HEK293T (cell line): ENCODE results near the gene B2M.
"Not testable (repeated sequence)": the region's sequence is repeated elsewhere in the genome, so short reads cannot be mapped to it uniquely, and the experiment has no call there.

Source experiments
- CTCF ChIA-PET: fragments of 350-600 bp; formaldehyde crosslinking; extraction: SDS; loops from one replicate; lab custom pipeline; 2021; ENCODE audit warnings: antibody characterized with exemption, inconsistent platforms; lab: Yijun Ruan, JAX
- POLR2A ChIA-PET: fragments of 350-600 bp; formaldehyde crosslinking; extraction: SDS; loops from one replicate; lab custom pipeline; 2020; ENCODE audit warnings: antibody characterized with exemption, inconsistent platforms; lab: Yijun Ruan, JAX
- DNase-seq: peaks from one replicate; pipeline ENCODE4 v3.0.0; 2012; ENCODE audit warnings: mixed read lengths; ENCODE audit errors: extremely low spot score
- ARNT ChIP-seq: fragments of 450-650 bp; IDR thresholded peaks from 2 replicates; pipeline ENCODE4 v1.6.1; 2017; ENCODE audit warnings: mild to moderate bottlenecking
- BHLHE40 ChIP-seq: fragments of 450-650 bp; IDR thresholded peaks from 2 replicates; pipeline ENCODE4 v1.6.1; 2016; ENCODE audit warnings: mild to moderate bottlenecking, moderate library complexity, borderline replicate concordance
- CTBP1 ChIP-seq: fragments of 450-650 bp; IDR thresholded peaks from 2 replicates; pipeline ENCODE4 v1.6.1; 2016; ENCODE audit warnings: borderline replicate concordance
- ELF4 ChIP-seq: fragments of 450-650 bp; IDR thresholded peaks from 2 replicates; pipeline ENCODE4 v1.6.1; 2017; ENCODE audit warnings: antibody characterized with exemption
- FOXA1 ChIP-seq: fragments of 450-650 bp; IDR thresholded peaks from 2 replicates; pipeline ENCODE4 v1.6.1; 2016; ENCODE audit warnings: mild to moderate bottlenecking
- FOXK2 ChIP-seq: fragments of 450-650 bp; IDR thresholded peaks from 2 replicates; pipeline ENCODE4 v1.6.1; 2016; ENCODE audit warnings: mild to moderate bottlenecking
- FOXM1 ChIP-seq: fragments of 450-650 bp; IDR thresholded peaks from 2 replicates; pipeline ENCODE4 v1.6.1; 2017; ENCODE audit warnings: mild to moderate bottlenecking, borderline replicate concordance
- HDGF ChIP-seq: fragments of 450-650 bp; IDR thresholded peaks from 2 replicates; pipeline ENCODE4 v1.6.1; 2017; ENCODE audit warnings: antibody characterized with exemption, borderline replicate concordance
- L3MBTL2 ChIP-seq: fragments of 450-650 bp; conservative IDR thresholded peaks from 2 replicates; pipeline ENCODE4 v1.6.1; 2016; ENCODE audit warnings: mild to moderate bottlenecking
- LEF1 ChIP-seq: fragments of 450-650 bp; IDR thresholded peaks from 2 replicates; pipeline ENCODE4 v1.6.1; 2017; ENCODE audit warnings: mild to moderate bottlenecking, borderline replicate concordance
- NFRKB ChIP-seq: fragments of 450-650 bp; IDR thresholded peaks from 2 replicates; pipeline ENCODE4 v1.6.1; 2016; ENCODE audit warnings: mild to moderate bottlenecking, moderate library complexity
- SP1 ChIP-seq: fragments of 450-650 bp; IDR thresholded peaks from 2 replicates; pipeline ENCODE4 v1.6.1; 2017
- SUZ12 ChIP-seq: fragments of 450-650 bp; IDR thresholded peaks from 2 replicates; pipeline ENCODE4 v1.6.1; 2016; ENCODE audit warnings: mild to moderate bottlenecking
- TARDBP ChIP-seq: fragments of 450-650 bp; IDR thresholded peaks from 2 replicates; pipeline ENCODE4 v1.6.1; 2016
- ZNF384 ChIP-seq: fragments of 450-650 bp; IDR thresholded peaks from 2 replicates; pipeline ENCODE4 v1.6.1; 2016
- TF ChIP-seq, protein P1 (sequence below): fragments of 450-650 bp; IDR thresholded peaks from 2 replicates; pipeline ENCODE4 v1.6.1; 2016

Gene B2M

DNA sequence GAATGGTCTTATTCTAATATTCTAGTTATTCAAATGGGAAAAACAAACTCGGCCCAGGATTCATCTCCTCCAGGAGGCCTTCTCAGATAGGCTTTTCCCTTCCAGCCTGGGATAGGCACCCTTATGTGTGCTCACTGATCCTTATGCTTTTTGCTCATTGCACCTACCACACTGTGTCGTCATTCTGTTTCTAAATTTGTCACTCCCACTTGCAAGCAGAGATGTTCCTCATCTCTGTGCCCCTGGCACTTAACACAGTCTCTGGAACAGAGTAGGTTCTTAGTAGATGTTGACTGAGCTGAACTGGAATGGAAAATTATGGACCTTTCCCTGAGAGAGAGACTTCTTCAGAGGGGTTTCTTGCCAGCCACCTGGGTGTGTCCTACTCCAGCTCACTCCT, 29.1 kb upstream of the B2M start:
- TF ChIP-seq HDGF, result no peak
- no peak for TF ChIP-seq FOXK2
- no peak for TF ChIP-seq L3MBTL2
- TF ChIP-seq FOXM1, result no peak
- TF ChIP-seq ARNT, result no peak
- TF ChIP-seq, protein P1, sequence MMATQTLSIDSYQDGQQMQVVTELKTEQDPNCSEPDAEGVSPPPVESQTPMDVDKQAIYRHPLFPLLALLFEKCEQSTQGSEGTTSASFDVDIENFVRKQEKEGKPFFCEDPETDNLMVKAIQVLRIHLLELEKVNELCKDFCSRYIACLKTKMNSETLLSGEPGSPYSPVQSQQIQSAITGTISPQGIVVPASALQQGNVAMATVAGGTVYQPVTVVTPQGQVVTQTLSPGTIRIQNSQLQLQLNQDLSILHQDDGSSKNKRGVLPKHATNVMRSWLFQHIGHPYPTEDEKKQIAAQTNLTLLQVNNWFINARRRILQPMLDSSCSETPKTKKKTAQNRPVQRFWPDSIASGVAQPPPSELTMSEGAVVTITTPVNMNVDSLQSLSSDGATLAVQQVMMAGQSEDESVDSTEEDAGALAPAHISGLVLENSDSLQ, result no peak
- TF ChIP-seq ZNF384, result no peak
- no peak for TF ChIP-seq NFRKB
- TF ChIP-seq TARDBP, result no peak
- no peak for TF ChIP-seq ELF4
- no peak for TF ChIP-seq LEF1
- TF ChIP-seq FOXA1, result no peak
- no peak for TF ChIP-seq SP1
- no peak for TF ChIP-seq BHLHE40
- no peak for TF ChIP-seq CTBP1
- TF ChIP-seq SUZ12, result no peak
- no peak for DNase-seq
- ChIA-PET CTCF (interaction anchor here (0.8 to 1.0 kb wide), 3 partner anchors 11 to 31 kb away, joined by 3 read pairs; partner anchors contain the start of gene SPG11), POLR2A (interaction anchor here (1.4 to 2.0 kb wide), 2 partner anchors 19 to 47 kb away, joined by 4 to 6 read pairs; partner anchors contain the start of gene SPG11)

DNA sequence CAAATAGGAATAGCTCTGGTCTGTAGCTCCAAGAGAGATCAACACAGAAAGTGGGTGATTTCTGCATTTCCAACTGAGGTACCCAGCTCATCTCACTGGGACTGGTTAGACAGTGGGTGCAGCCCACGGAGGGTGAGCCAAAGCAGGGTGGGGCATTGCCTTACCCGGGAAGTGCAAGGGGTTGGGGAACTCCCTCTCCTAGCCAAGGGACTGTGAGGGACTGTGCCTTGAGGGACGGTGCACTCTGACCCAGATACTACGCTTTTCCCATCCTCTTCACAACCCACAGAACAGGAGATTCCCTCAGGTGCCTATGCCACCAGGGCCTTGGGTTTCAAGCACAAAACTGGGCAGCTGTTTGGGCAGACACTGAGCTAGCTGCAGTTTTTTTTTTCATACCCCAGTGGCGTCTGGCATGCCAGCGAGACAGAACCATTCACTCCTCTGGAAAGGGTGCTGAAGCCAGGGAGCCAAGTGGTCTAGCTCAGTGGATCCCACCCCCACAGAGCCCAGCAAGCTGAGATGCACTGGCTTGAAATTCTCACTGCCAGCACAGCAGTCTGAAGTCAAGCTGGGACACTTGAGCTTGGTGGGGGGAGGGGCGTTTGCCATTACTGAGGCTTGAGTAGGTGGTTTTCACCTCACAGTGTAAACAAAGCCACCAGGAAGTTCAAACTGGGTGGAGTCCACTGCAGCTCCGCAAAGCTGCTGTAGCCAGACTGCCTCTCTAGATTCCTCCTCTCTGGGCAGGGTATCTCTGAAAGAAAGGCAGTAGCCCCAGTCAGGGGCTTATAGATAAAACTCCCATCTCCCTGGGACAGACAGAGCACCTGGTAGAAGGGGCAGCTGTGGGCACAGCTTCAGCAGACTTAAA, 28.3 kb upstream of the B2M start:
- CTCF ChIA-PET, result interaction anchor here (0.6 to 1.3 kb wide), 4 partner anchors 12 to 56 kb away, joined by 3 to 6 read pairs (median 3); partner anchors contain the start of gene SPG11
- POLR2A ChIA-PET, result interaction anchor here (1.4 to 2.0 kb wide), 2 partner anchors 20 to 46 kb away, joined by 4 to 6 read pairs; partner anchors contain the start of gene SPG11
- not testable (repeated sequence) for DNase-seq

DNA sequence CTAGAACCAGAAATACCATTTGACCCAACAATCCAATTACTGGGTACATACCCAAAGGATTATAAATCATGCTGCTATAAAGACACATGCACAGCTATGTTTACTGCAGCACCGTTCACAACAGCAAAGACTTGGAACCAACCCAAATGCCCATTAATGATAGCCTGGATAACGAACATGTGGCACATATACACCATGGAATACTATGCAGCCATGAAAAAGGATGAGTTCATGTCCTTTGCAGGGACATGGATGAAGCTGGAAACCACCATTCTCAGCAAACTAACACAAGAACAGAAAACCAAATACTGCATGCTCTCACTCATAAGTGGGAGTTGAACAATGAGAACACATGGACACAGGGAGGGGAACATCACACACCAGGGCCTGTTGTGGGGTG, 22.0 kb upstream of the B2M start:
- POLR2A ChIA-PET, CTCF ChIA-PET, DNase-seq: not testable (repeated sequence)

DNA sequence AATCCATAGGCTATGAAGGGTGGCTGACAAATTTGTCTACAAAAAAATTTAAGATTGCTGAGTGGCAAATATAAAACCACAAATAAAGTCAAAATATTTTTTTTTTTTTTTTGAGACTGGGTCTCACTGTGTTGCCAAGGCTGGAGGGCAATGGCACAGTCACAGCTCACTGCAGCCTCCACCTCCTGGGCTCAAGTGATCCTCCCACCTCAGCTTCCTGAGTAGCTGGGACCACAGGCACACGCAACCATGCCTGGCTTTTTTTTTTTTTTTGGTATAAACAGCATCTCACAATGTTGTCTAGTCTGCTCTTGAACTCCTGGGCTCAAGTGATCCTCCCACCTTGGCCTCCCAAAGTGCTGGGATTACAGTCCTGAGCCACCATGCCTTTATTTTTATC, 21.1 kb upstream of the B2M start:
- CTCF ChIA-PET, POLR2A ChIA-PET, DNase-seq: not testable (repeated sequence)

DNA sequence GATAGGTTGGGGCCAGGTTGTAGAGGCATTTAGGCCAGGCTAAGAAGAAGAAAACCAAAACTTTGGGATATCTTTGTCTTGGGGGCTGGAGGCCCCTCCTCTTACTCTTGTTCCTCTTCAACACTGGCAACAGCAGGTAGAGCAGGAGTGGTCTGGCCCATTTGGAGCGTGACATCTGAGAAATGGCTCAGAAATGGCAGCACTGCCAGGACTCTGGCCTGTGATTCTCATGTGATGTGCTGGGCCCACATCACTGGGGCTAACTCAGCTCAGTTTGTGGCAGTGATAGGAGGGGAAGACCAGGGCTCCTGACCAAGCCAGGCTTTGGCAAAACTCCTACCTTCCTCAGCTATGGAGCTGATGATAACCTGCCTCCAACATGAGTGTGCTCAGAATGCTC, 18.7 kb upstream of the B2M start:
- ChIA-PET POLR2A (no interaction called here), CTCF (no interaction called here)
- TF ChIP-seq SUZ12 (no peak), ZNF384 (no peak), FOXK2 (no peak), L3MBTL2 (no peak), NFRKB (no peak), HDGF (no peak), ARNT (no peak), ELF4 (no peak), SP1 (no peak), FOXA1 (no peak), TARDBP (no peak)
- TF ChIP-seq, protein P1, result no peak

DNA sequence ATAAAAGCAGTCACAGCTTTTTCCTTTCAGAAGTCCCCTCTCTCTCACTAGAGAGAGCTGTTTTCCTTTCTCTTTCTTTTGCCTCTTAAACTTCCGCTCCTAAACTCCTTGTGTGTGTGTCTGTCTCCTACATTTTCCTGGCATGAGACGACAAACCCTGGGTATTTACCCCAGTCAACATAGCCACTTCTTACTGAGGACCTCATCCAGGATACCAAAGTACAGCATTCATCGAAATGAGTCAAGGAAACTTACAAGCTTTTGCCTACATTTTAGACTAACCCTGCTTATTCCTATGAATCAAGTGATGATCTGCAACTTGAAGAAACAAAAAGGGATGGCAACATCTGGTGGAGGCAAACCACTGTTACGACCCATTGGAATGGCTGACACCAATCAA, 16.9 kb upstream of the B2M start:
- ChIA-PET POLR2A (no interaction called here), CTCF (no interaction called here)
- no peak for TF ChIP-seq FOXM1
- TF ChIP-seq FOXA1, result no peak
- TF ChIP-seq LEF1, result no peak
- TF ChIP-seq, protein P1, result no peak
- no peak for TF ChIP-seq ARNT
- no peak for TF ChIP-seq SUZ12
- no peak for TF ChIP-seq NFRKB
- TF ChIP-seq HDGF, result no peak
- no peak for TF ChIP-seq SP1
- TF ChIP-seq CTBP1, result no peak
- no peak for TF ChIP-seq TARDBP
- no peak for TF ChIP-seq FOXK2
- no peak for TF ChIP-seq L3MBTL2
- TF ChIP-seq ZNF384, result no peak
- DNase-seq, result no peak

More for the DNA sequence above, 18.7 kb upstream of the B2M start:
- no peak for DNase-seq

DNA sequence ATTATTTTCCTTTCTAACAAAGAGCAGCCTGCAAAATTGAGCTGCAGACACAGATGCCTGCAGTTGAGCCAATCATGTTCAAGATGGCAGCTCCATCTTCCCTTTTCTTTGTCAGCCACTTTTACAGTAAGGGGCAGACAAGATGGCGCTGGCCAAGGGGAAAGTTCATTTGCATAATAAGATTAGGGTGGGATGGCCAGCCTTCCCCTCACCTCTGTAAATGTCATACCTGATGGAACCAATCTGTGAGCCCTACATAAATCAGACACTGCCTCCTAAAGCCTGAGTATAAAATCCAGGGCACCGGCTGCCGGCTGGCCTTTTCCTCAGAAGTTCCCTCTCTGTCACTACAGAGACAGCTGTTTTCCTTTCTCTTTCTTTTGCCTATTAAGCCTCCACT, 16.0 kb upstream of the B2M start:
- DNase-seq, result no peak
- CTCF ChIA-PET, result no interaction called here
- TF ChIP-seq ELF4 (no peak), LEF1 (no peak), FOXK2 (no peak), L3MBTL2 (no peak), TARDBP (no peak), SP1 (no peak), ZNF384 (no peak), FOXA1 (no peak)
- POLR2A ChIA-PET, result no interaction called here
